KMS-11 (cell line): Measurements from ENCODE around the gene RAMP1.

Experiments
- H2AFZ ChIP-seq: fragments of 200-600 bp; sonication (generic); 2 replicates; pipeline ENCODE4 v1.6.1; 2016; ENCODE audit warnings: antibody characterized with exemption, mixed run types, low read depth
- H3K27ac ChIP-seq: fragments of 200-600 bp; sonication (generic); 2 replicates; pipeline ENCODE4 v1.6.1; 2016; ENCODE audit warnings: mild to moderate bottlenecking, mixed run types
- H3K27me3 ChIP-seq: fragments of 200-600 bp; sonication (generic); 2 replicates; pipeline ENCODE4 v1.6.1; 2017; ENCODE audit warnings: mild to moderate bottlenecking, low read depth, mixed run types, moderate library complexity; ENCODE audit not compliant: insufficient read depth
- H3K36me3 ChIP-seq: fragments of 200-600 bp; sonication (generic); 2 replicates; pipeline ENCODE4 v1.6.1; 2017; ENCODE audit warnings: mild to moderate bottlenecking, mixed run types; ENCODE audit not compliant: insufficient read depth
- H3K4me1 ChIP-seq: fragments of 200-600 bp; sonication (generic); 2 replicates; pipeline ENCODE4 v1.6.1; 2016; ENCODE audit warnings: mild to moderate bottlenecking, low read depth, mixed run types; ENCODE audit not compliant: poor library complexity, severe bottlenecking
- H3K4me2 ChIP-seq: fragments of 200-600 bp; sonication (generic); 2 replicates; pipeline ENCODE4 v1.7.0; 2016; ENCODE audit warnings: mild to moderate bottlenecking, mixed run types
- H3K4me3 ChIP-seq: fragments of 200-600 bp; sonication (generic); IDR thresholded peaks from 2 replicates; pipeline ENCODE4 v1.6.1; 2017; ENCODE audit warnings: low read depth, low read length, mixed read lengths; ENCODE audit not compliant: insufficient read depth
- H3K79me2 ChIP-seq: fragments of 200-600 bp; sonication (generic); 2 replicates; pipeline ENCODE4 v1.6.1; 2016; ENCODE audit warnings: low read depth, mixed run types; ENCODE audit not compliant: insufficient read depth
- H3K9ac ChIP-seq: fragments of 200-600 bp; sonication (generic); 2 replicates; pipeline ENCODE4 v1.6.1; 2016; ENCODE audit warnings: mild to moderate bottlenecking, mixed run types
- H4K20me1 ChIP-seq: fragments of 200-600 bp; sonication (generic); 2 replicates; pipeline ENCODE4 v1.6.1; 2016; ENCODE audit warnings: mild to moderate bottlenecking, mixed run types; ENCODE audit not compliant: insufficient read depth
- CTCF ChIP-seq: fragments of 200-600 bp; sonication (generic); conservative IDR thresholded peaks from 2 replicates; pipeline ENCODE4 v1.6.1; 2017; ENCODE audit warnings: low read depth, mild to moderate bottlenecking, antibody characterized with exemption, low read length, moderate library complexity, mixed read lengths

RAMP1 gene

GRCh38 chr2:237883951-237884446 lies 24.6 kb downstream of the RAMP1 start:
- Histone ChIP-seq H3K27ac (no peak overlapping the region), H2AFZ (no peak overlapping the region), H3K9ac (no peak overlapping the region), H3K4me2 (no peak overlapping the region), H3K4me1 (no peaks in the 10 kb centered on the region), H4K20me1 (no peaks in the 10 kb centered on the region), H3K27me3 (no peaks in the 10 kb centered on the region), H3K36me3 (no peaks in the 10 kb centered on the region), H3K4me3 (no peak overlapping the region), H3K79me2 (no peaks in the 10 kb centered on the region)
- no peak for TF ChIP-seq CTCF

- Histone ChIP-seq H3K36me3 (no peaks in the 10 kb centered on the region), H3K9ac (no peak overlapping the region), H3K79me2 (no peaks in the 10 kb centered on the region), H2AFZ (no peak overlapping the region), H3K4me3 (no peak overlapping the region), H3K4me2 (no peak overlapping the region), H3K27ac (no peak overlapping the region), H3K4me1 (no peaks in the 10 kb centered on the region), H4K20me1 (no peaks in the 10 kb centered on the region), H3K27me3 (no peaks in the 10 kb centered on the region)
- no peak for TF ChIP-seq CTCF
Observed at GRCh38 chr2:237884681-237885080, 25.3 kb downstream of the RAMP1 start.

GRCh38 chr2:237885111-237885930 lies 25.9 kb downstream of the RAMP1 start:
- no peak overlapping the region for H3K4me2 ChIP-seq
- no peaks in the 10 kb centered on the region for H3K79me2 ChIP-seq
- no peaks in the 10 kb centered on the region for H3K4me1 ChIP-seq
- H2AFZ ChIP-seq, result no peak overlapping the region
- no peak overlapping the region for H3K27ac ChIP-seq
- no peaks in the 10 kb centered on the region for H3K36me3 ChIP-seq
- H3K4me3 ChIP-seq, result no peak overlapping the region
- no peak for TF ChIP-seq CTCF
- H3K27me3 ChIP-seq, result no peaks in the 10 kb centered on the region
- H4K20me1 ChIP-seq, result no peaks in the 10 kb centered on the region
- H3K9ac ChIP-seq, result no peak overlapping the region

GRCh38 chr2:237885931-237886684 lies 26.7 kb downstream of the RAMP1 start:
- no peak overlapping the region for H3K27ac ChIP-seq
- TF ChIP-seq CTCF, result no peak
- no peaks in the 10 kb centered on the region for H3K4me1 ChIP-seq
- H2AFZ ChIP-seq, result no peak overlapping the region
- no peak overlapping the region for H3K9ac ChIP-seq
- H3K36me3 ChIP-seq, result no peaks in the 10 kb centered on the region
- H3K4me2 ChIP-seq, result no peak overlapping the region
- H4K20me1 ChIP-seq, result no peaks in the 10 kb centered on the region
- H3K79me2 ChIP-seq, result no peaks in the 10 kb centered on the region
- no peak overlapping the region for H3K4me3 ChIP-seq
- no peaks in the 10 kb centered on the region for H3K27me3 ChIP-seq
